ENCODE results near the gene SYNDIG1. TPM values are rescaled to one million over a fixed set of nuclear protein-coding genes. Genes with fewer than 3 reads are reported as not detected.

The SYNDIG1 gene
- total RNA-seq, 2 donors from 2014 or later, result 0.12 to 0.45 TPM

DNA sequence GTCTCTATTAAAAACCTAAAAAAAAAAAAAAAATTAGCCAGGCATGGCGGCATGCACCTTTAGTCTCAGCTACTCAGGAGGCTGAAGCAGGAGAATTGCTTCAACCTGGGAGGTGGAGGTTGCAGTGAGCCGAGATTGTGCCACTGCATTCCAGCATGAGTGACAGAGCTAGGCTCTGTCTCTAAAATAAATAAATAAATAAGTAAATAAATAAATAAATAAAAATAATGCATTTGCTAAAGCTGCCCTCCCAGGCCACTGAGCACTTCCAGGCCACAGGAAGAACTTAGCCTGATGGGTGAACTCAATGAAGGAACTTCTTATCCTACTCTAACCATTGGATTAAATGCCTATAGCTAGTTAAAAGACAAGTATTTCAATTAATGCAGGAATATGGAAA, 104.9 kb downstream of the SYNDIG1 start:
- DNase-seq (no peak), ATAC-seq (no peak)
- intact Hi-C loops (cut with DNase I, micrococcal nuclease), result no loop called here

DNA sequence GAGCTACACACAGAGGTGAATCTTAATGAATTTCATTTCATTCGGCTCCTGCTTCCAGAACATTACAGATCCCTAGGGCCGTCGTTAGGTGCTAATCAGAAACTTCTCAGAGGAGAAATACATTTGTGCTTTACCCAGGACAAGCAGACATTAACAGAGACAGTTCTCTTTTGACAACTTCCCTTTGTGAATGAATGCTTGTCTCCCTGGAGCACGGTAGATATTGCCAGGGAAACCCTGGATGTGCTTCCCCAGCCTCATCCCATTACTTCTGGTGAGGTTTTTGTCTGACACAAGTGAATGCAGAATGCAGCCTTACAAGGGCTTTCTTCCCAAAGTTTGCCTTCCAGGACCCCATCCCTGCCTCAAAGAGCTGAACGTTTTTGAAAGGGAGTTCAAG, 105.4 kb downstream of the SYNDIG1 start:
- DNase-seq, result no peak
- intact Hi-C loops (cut with DNase I, micrococcal nuclease), result no loop called here
- no peak for ATAC-seq

DNA sequence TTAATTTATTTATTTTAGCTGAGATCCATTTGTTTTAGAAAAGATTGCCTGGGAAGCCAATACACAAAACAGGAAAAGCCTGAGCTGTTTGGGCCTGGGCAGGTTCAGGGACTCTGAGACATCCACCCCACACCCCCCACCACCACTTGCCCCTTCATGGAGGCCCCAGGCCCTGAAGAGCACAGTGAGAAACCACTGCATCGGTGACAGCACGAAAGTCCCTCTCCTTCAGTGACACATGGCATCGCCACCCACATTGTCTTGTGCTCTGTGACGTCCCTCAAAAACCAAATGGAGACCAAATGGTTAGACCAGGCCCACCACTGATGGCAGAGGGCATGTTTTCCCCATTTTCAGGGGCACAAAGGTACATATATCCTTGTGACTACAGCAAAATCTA, 106.4 kb downstream of the SYNDIG1 start:
- DNase-seq, result no peak
- ATAC-seq, result no peak
- intact Hi-C loops (cut with DNase I, micrococcal nuclease), result no loop called here

GRCh38 chr20:24576447-24576846, 107.0 kb downstream of the SYNDIG1 start:
- ATAC-seq (no peak), DNase-seq (no peak)
- intact Hi-C loops (cut with DNase I, micrococcal nuclease), result no loop called here

DNA sequence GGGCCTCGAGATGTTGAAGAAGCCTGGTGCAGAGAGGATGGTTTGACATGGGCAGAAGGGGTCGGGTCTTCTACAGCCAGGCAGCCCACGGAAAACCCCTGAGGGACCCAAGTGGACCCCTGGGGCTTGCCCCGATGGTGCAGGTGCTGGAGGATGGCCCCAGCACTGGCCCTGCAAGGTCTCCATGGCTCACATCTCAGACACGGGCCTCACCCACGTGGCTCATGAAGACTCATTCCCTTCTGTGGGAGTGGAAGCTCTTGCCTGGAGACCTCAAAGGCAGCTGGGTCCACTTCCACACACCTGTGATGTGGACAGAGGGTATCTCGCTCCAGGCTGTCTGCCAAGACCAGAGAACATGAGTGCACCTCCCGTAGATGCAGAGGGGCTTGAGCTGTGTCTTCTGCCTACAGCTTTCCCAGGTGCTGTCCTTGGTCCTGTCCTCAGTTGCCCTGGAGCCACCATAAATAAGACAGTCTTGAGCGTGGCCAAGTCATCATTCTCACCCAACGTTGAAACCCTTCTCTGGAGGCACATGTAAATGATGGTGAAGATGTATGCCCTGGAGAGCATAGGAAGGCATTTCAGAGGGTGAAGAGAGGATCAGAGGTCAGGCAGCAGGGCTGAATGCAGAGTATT, 108.0 kb downstream of the SYNDIG1 start:
- DNase-seq (no peak), ATAC-seq (no peak)
- intact Hi-C loops (cut with DNase I, micrococcal nuclease), result no loop called here

- no peak for DNase-seq
- intact Hi-C loops (cut with DNase I, micrococcal nuclease), result no loop called here
These were observed 109.4 kb downstream of the SYNDIG1 start for GRCh38 chr20:24578567-24579415.

DNA sequence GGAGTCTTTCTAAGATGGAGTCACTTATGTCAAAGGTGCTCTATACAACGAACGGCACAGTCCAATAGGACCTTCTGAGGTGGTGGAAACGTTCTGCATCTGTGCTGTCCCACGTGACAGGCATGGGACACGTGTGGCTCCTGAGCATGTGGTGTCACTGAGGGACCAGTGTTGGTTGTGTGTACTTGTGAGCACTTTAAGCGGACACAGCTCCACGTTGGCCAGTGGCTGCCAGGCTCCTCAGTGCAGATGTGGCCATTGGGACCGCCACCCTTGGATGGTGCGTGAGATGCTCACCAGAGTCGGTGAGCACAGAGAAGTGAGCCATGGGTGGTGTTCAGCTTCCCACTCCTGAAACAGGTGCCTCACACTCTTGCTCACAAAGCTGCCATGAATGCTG, 110.0 kb downstream of the SYNDIG1 start:
- DNase-seq (no peak), ATAC-seq (no peak)
- intact Hi-C loops (cut with DNase I, micrococcal nuclease), result no loop called here

More at GRCh38 chr20:24578567-24579415, 109.4 kb downstream of the SYNDIG1 start:
- no peak for ATAC-seq

DNA sequence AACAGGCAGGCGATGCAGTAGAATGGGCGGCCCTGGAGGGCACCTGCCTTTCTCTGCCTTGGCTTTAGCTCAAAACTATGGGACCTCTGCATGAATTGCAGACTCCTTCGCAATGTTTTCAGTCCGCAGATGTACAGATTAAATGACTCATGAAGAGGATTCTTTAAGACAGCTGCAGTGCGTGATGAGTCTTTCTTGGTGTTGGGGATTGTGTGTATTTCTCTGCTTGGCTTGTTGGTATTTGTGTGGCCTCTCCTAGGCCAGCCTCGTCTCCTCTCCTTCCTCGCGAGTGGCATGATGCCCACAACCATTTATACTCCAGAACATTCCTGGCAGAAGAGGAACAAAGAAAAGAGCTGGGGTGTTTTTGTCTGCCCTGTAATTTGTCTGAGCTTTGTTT, 110.6 kb downstream of the SYNDIG1 start:
- intact Hi-C loops (cut with DNase I, micrococcal nuclease), result no loop called here
- no peak for ATAC-seq
- DNase-seq, result no peak

GRCh38 chr20:24580855-24581254, 111.4 kb downstream of the SYNDIG1 start:
- ATAC-seq (no peak), DNase-seq (no peak)
- intact Hi-C loops (cut with DNase I, micrococcal nuclease), result no loop called here

- intact Hi-C loops (cut with DNase I, micrococcal nuclease), result no loop called here
- ATAC-seq (no peak), DNase-seq (no peak)
These were observed 112.2 kb downstream of the SYNDIG1 start for GRCh38 chr20:24581443-24582170.

- DNase-seq, result no peak
- intact Hi-C loops (cut with DNase I, micrococcal nuclease), result no loop called here
- ATAC-seq, result no peak
These were observed 113.1 kb downstream of the SYNDIG1 start for GRCh38 chr20:24582373-24583168.

DNA sequence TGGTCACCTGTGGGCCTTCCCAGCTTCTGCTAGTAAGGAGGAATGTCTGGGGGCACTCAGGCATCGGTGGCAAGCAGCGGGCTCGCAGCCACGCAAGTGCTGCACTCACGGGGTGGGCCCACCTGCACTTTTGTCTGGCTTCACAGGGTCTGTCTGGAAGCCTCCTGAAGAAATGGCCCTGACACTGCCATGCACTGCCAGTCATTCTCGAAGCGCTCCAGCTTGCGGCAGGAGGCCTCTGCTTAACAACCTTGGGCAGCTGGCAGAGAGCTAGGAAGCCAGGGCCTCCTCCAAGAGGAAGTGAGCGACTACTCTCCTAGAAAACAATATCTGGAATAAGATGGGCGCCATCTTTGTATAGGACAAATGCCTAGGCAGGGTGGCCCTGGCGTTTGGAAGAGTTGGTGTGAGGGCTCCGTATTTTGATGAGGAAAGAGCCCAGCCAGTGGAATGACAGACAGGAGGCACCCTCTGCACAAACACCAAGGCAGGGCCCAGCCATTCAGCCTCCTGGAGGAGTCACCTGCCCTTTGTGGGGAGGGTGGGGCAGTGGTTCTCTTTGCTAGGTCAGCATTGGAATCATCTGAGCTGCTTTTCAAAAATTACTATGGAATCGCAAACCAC, 113.9 kb downstream of the SYNDIG1 start:
- intact Hi-C loops (cut with DNase I, micrococcal nuclease), result no loop called here
- DNase-seq (no peak), ATAC-seq (no peak)

DNA sequence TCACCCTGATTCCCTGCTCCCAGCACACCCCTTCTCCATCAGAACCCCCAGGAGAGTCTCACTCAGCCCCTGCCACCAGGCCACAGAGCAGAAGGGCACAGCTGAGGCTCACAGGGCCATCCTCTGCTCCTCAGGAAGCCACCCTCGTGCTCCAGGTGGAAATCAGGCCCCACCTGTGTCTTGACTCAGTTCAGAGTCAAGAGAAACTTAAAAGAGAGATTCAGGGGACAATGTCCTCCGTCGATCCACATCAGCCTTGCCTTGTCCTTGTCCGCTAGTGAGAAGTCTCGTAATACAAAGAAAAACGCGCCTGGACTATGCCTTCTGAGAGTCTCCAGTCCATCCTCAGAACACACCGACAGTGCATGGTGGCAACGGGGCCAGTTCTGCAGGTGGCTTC, 114.6 kb downstream of the SYNDIG1 start:
- intact Hi-C loops (cut with DNase I, micrococcal nuclease), result no loop called here
- ATAC-seq (no peak), DNase-seq (no peak)

DNA sequence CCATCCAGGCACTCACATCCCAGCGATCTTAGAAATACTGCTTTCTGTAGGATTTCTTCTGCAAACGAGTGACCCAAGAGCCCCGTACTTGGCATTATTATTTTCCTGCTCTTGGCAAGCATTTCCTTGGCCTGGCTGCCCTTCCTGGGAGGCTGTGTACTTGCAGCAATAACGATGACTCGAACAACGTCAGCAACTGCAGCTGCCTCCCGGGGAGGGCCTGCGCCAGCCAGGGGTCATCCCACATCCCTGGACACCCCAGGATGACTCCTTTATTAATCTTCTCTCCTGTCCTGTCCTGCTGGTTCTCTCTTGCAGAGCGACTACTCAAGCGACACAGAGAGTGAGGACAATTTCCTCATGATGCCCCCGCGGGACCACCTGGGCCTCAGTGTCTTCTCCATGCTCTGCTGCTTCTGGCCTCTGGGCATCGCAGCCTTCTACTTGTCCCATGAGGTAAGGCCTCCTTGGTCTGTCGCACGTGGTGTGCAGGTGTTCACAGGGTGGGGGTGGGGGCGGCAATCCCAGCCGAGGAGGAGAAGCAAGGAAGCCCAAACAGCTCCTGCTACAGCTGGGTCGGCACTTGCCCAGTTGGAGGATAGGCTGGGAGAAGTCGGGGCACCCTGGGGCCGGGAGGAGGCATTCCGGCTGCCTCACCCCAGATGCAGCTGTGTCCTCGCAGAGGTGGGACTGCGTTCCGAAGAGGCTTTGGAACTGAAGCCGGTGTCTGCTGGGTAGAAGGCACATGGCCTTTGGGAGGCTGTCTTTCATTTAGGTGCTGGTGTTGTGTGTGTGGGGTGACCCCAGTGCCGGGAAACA, 115.3 kb downstream of the SYNDIG1 start:
- intact Hi-C loops (cut with DNase I, micrococcal nuclease), result no loop called here
- ATAC-seq (no peak), DNase-seq (no peak)

GRCh38 chr20:24585796-24586522, 116.5 kb downstream of the SYNDIG1 start:
- intact Hi-C loops (cut with DNase I, micrococcal nuclease), result no loop called here

DNA sequence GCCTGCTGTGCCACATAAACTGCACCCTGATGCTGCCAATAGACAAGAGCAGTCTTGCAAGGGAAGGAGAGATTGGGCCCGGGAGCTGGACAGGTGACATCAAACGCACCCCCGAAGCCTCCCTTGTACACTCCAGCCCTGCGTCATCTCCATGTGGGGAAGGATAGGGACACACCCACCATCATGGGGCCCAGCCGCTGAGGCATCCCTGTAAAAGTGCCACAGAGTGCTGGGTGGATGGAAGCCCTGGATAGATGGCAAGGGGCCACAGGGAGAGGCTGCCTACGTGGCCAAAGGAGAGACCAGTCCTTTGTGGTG, 117.1 kb downstream of the SYNDIG1 start:
- DNase-seq (no peak), ATAC-seq (no peak)
- intact Hi-C loops (cut with DNase I, micrococcal nuclease), result no loop called here

More at GRCh38 chr20:24585796-24586522, 116.5 kb downstream of the SYNDIG1 start:
- no peak for DNase-seq
- ATAC-seq, result no peak

DNA sequence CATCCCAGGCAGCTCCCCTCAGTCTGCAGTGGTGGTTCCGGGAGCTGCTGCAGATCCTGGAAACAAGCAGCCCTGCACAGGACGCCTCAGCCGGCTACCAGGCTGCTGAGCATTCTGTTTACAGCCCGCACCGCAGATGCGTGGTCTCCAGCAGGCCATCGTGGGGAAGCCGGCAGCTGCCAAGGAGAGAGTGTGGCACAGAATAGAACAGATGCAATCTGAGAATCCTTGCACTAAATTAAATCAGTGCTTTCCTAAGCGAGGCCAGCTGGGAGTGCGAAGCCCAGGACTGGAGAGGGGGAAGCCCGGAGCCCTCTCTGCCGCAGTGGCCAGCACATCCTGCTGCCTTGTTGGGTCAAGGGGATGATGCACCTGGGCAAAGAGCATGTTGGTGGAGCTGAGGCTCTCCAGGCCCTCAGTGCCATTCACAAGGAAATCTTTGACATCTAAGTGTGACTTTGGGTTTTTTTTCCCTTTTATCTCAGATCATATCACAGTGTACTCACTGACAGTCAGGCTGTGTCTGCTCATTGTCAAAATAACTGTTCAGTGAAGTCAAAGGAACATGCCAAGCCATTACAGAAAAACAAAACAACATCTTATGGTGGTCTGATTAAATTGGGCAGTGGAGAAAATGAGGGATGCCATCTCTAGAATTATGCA, 118.1 kb downstream of the SYNDIG1 start:
- intact Hi-C loops (cut with DNase I, micrococcal nuclease), result no loop called here
- DNase-seq (no peak), ATAC-seq (no peak)

Data from left colon (tissue), 2 donors.